Activated T-cell treated with anti-CD3 and anti-CD28 coated beads, Interleukin-2, amount 50 U/mL, for 1 hour (primary cell): ENCODE results near the gene POLR2L.

Experiments used
- DNase-seq: peaks from one replicate; pipeline ENCODE4 v3.0.0-alpha.2; 2020

POLR2L gene

DNA sequence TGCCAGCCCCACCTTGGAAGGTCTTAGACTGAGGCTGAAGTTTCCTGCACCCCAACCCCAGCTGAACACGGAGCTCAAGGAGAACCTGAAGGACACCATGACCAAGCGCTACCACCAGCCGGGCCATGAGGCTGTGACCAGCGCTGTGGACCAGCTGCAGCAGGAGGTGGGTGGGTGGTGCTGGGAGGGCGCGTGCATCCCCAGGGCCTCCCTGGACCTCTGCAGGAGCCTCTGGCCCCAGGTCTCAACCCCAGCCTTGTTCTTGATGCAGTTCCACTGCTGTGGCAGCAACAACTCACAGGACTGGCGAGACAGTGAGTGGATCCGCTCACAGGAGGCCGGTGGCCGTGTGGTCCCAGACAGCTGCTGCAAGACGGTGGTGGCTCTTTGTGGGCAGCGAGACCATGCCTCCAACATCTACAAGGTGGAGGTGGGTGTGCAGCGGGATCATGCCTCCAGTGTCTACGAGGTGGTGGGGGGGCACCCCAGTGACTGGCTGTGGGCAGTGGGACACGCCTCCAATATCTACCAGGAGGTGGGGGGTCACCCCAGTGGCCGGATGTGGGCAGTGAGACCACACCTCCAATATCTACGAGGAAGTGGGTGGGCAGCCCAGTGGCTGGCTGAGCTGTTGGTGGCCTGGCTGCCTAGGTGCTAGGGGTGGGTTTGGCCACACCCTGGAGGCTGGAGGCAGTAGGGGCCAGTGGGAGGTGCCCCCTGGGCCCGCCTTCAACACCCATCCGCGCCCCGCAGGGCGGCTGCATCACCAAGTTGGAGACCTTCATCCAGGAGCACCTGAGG, 4.9 kb downstream of the POLR2L start:
- DNase-seq = no peak

DNA sequence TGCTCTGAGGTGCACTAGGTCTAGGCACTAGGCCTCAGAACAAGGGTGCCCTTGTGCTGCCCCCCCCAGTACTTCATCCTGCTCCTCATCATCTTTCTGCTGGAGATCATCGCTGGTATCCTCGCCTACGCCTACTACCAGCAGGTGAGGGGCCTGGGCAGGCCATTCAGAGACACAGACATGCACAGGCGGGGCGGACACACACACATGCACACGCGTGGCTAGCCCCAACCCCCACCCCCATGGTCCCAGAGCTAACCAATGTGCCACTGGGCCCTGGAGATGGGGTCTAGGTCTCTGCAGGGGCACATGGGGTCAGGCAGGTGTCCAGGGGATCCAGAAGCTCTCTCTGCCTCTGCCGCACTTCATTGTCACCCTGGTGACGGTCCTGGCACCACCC, 5.6 kb downstream of the POLR2L start:
- DNase-seq = no peak

DNA sequence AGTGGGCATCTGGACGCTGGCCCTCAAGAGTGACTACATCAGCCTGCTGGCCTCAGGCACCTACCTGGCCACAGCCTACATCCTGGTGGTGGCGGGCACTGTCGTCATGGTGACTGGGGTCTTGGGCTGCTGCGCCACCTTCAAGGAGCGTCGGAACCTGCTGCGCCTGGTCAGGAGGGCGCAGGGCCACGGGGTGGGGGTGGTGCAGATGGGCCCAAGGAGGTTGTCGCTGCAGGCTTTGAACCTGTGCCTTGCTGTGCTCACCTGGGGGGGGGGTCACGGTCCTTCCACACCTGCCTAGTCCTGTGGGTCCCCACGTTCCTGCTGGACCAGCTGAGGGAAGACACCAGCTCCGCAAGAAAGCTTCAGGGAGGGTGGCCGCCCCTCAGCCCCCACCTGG, 6.1 kb downstream of the POLR2L start:
- no peak for DNase-seq

GRCh38 chr11:834371-835316, 7.7 kb downstream of the POLR2L start:
- DNase-seq = peak; percentile 31

- peak; percentile 18 for DNase-seq
Measured at GRCh38 chr11:833849-834311, 8.4 kb downstream of the POLR2L start.

GRCh38 chr11:833114-833791, 9.1 kb downstream of the POLR2L start:
- DNase-seq = peak; percentile 53

DNA sequence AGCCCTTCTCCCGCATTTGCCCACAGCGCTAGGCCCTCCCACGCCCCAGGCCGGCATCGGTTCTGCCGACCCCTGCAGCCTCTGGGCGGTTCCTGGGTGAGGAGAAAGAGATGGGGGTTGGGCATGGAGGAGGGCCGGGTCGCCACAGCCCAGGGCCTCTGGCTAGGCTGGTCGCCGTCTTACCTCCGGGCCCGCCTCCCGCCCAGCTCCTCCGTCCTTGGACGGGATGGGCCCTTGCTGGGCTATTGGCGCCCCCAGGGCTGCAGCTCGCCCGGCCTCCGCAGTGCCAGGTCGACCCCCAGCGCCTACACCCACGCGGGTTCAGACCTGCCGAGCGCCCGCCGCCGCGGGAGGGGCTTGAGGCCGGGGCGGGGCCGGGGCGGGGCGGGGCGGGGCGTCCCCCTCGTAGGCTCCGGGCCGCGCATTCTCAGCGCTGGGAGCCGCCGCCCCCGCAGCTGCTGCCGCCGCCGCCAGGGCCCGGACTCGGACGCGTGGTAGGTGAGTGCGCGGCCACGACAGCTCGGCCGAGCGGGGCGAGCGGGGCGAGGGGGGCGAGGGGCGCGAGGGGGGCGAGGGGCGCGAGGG, 9.7 kb downstream of the POLR2L start, which contains the start of gene CD151:
Gene CD151 (plus strand): TSS at position 424 of the 585 bp plus-strand sequence. CDS start 3,118 bp downstream, outside the sequence.
- peak; percentile 60 for DNase-seq

DNA sequence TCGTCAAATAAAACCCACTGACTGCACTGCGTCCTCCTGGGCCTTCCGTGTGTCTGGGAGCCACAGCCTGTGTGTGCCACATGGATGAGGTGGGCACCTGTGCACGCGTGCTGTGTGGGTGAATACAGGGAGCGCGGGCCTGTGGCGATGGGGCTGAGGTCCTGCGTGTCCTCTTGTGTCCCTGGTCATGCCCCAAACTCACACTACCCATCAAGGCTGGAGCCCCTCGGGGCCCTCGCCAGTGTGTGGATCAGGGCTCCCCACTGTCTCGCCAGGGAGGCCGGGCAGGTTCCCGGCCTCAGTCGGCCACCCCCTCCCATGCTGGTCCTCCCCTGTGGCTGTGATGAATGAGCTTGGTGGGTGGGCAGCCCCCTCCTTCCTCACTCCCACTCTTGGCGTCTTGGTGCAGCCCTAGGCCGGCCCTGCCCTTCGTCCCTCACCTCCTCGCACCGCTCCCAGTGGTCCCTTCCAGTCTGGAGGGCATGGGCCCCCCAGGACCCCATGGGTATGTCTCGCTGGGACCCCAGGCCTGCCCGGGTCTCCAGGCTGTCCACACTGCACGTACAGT, 10.3 kb downstream of the POLR2L start:
- peak; percentile 25 for DNase-seq

GRCh38 chr11:831118-831864, 11.0 kb downstream of the POLR2L start:
- DNase-seq = peak; percentile 23

DNA sequence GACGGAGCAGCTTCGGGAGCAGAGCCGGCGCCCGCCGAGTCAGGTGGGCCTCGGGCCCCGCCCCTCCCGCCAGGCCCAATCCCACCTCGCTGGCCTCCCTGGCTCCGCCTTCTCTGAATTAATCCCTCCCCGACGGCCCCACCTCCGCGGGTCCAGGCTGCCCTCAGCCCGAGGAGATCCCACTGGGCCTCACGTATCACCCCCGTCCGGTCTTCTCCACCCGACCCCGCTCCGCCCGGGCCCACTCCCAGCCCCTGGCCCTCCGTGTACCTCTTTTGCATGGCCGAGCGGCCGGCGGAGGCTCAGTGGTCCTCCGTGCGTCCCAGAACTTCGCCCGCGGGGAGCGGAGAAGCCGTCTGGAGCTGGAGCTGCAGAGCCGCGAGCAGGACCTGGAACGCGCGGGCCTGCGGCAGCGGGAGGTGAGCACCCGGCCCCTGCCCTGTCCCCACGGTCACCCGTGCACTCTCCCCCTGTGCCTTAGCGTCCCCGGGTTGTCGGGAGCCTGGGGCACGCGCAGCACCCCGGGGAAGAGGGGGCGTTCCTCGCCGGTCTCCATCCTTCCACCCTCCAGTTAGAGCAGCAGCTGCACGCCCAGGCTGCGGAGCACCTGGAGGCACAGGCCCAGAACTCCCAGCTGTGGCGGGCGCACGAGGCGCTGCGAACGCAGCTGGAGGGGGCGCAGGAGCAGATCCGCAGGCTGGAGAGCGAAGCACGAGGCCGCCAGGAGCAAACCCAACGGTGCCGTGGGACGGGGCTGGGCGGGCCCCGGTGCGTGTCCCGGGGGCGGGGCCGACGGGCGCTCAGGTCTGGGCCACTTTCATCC, 11.8 kb downstream of the POLR2L start:
- peak; percentile 66 for DNase-seq

- DNase-seq = no peak
Measured at GRCh38 chr11:829847-830294, 12.5 kb downstream of the POLR2L start.

- DNase-seq = no peak
Measured at GRCh38 chr11:829176-829846, 13.0 kb downstream of the POLR2L start.

DNA sequence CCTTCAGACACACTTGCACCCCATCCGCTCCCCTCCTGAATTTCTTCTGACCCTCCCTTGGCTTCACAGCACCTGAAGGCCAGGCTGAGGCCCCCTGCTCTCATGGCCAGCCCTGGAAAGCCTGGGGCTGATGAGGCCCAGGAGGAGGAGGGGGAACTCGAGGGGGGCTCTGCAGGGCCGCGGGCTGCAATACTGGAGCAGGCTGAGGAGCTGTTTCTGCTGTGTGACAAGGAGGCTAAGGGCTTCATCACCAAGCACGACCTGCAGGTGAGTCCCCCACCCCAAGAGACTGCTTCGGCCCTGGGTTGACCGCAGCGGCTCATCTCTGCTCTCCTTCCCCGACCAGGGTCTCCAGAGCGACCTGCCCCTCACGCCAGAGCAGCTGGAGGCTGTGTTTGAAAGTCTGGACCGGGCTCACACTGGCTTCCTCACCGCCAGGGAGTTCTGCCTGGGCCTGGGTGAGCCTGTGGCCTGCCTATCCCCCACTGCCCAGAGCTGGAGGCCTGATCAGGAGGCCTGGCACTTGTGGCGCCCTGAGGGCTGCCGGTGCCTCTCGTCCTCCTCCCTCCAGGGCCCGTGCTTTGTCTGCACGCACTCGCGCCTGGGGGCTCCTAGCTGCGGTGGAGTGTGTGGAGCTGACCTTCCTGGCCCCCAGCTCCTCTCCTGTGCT, 13.7 kb downstream of the POLR2L start:
- no peak for DNase-seq

DNA sequence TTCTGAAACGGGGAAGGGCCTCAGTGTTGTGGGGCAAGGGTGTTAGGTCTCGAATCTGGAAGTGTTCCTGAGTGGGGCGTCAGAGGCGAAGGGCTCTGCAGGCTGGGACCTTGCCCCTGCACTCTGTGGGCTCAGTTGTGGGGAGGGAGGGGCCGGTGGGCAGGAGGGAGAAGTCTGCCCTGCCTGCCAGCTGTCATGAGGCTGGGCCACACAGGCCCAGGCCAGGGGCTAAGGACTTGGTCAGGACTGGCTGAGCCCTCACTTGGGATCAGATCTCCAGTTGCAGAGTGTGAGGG, 14.5 kb downstream of the POLR2L start, which contains the start of gene CRACR2B:
Gene CRACR2B (plus strand): TSS at position 23 of the 296 bp plus-strand sequence. CDS start 689 bp downstream, outside the sequence.
- DNase-seq = no peak

- DNase-seq = no peak
Measured at GRCh38 chr11:827146-827896, 15.0 kb downstream of the POLR2L start.

- DNase-seq = no peak
Measured at GRCh38 chr11:826836-827145, 15.5 kb downstream of the POLR2L start.

GRCh38 chr11:826227-826621, 16.1 kb downstream of the POLR2L start:
- DNase-seq = no peak

DNA sequence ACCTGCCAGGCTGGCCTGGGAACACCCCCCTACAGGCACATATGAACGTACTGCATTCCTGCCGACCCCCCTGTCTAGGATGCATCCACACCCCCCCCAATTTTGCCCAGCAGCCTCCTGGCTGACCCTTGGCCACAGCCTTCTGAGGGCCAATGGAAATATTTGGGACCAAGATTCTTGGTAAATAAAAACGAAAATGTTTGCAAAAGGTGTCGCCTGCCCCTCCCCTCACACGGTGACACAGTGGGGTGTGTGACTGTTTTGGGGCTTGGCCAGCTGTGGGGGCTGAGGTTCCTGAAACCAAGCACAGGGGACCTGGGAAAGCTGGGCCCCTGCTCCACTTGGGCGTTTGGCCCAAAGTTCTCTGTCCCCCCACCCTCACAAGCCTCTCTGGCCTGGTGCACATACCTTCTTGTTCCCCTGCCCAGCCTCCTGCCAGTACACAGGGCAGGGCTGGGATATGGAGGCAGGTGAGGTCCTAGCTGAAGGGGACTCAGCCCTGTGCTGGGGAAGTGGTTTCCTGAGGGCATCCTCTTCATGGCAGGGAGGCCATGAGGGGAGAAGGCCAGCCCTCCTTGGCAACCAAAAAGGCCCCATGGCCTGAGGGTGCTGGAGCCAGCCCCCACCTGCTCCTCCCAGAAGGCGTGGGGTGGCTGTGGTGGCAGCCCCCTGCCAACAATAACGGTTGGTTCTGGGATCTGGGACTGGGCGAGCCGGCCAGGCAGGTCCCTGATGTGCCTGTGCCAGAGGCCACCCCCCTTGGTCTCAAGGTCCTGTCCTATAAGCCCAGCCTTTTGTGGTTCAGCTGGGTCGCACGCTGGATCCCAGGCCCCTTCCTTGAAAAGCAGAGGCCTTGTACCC, 16.7 kb downstream of the POLR2L start:
- no peak for DNase-seq
